K562 (cell line): ENCODE data around the gene AJM1. TPM values are rescaled to one million over a fixed set of nuclear protein-coding genes. Genes with fewer than 3 reads are reported as not detected.

Experiments
- CBX8 ChIP-seq: fragments of 200-600 bp; sonication (generic); IDR thresholded peaks from 2 replicates; pipeline ENCODE4 v1.6.1; 2012; ENCODE audit warnings: borderline replicate concordance, mixed run types, low read depth, mild to moderate bottlenecking, moderate library complexity, mixed read lengths, low read length, control low read depth, inconsistent platforms; ENCODE audit not compliant: poor library complexity, severe bottlenecking; ENCODE audit errors: extremely low read depth
- HDAC8 ChIP-seq: fragments of 450-650 bp; IDR thresholded peaks from 2 replicates; pipeline ENCODE4 v1.6.1; 2016; ENCODE audit warnings: mild to moderate bottlenecking, missing genetic modification characterization, moderate library complexity, missing compliant biosample characterization
- HMGN3 ChIP-seq: IDR thresholded peaks from 2 replicates; pipeline ENCODE4 v1.6.1; 2011; ENCODE audit warnings: borderline replicate concordance, low read depth, mild to moderate bottlenecking, mixed read lengths, low read length; ENCODE audit not compliant: insufficient read length; ENCODE audit errors: extremely low read depth
- HNRNPL ChIP-seq: fragments of 200-400 bp; formaldehyde crosslinking; IDR thresholded peaks from 2 replicates; pipeline ENCODE4 v1.6.1; 2017; ENCODE audit warnings: low read depth, mild to moderate bottlenecking, low read length
- KHSRP ChIP-seq: fragments of 450-650 bp; IDR thresholded peaks from 2 replicates; pipeline ENCODE4 v1.6.1; 2017
- KLF1 ChIP-seq: fragments of 450-650 bp; IDR thresholded peaks from 2 replicates; pipeline ENCODE4 v1.6.1; 2016; ENCODE audit warnings: missing genetic modification characterization, missing compliant biosample characterization
- PHB2 ChIP-seq: fragments of 450-650 bp; IDR thresholded peaks from 2 replicates; pipeline ENCODE4 v1.6.1; 2017; ENCODE audit warnings: low read depth
- RBM14 ChIP-seq: fragments of 200-400 bp; formaldehyde crosslinking; IDR thresholded peaks from 2 replicates; pipeline ENCODE4 v1.6.1; 2018; ENCODE audit warnings: low read depth, mild to moderate bottlenecking, low read length, moderate library complexity, borderline replicate concordance; ENCODE audit not compliant: insufficient read depth
- SAFB2 ChIP-seq: fragments of 200-400 bp; formaldehyde crosslinking; IDR thresholded peaks from 2 replicates; pipeline ENCODE4 v1.6.1; 2018; ENCODE audit warnings: borderline replicate concordance, low read length, low read depth, moderate library complexity; ENCODE audit not compliant: severe bottlenecking
- TEAD2 ChIP-seq: fragments of 450-650 bp; IDR thresholded peaks from 2 replicates; pipeline ENCODE4 v1.6.1; 2016; ENCODE audit warnings: missing genetic modification characterization, control low read depth, missing compliant biosample characterization
- TEAD4 ChIP-seq, 2 experiments: sonication (generic) in 1 of 2; formaldehyde crosslinking in 1 of 2; IDR thresholded peaks; 2 replicates each; pipeline versions ENCODE4 v1.6.1 to v1.8.0; 2012 to 2022; ENCODE audit warnings: borderline replicate concordance in 1 of 2, inconsistent platforms in 1 of 2, low read length in 1 of 2, mild to moderate bottlenecking in 1 of 2, missing genetic modification reagents in 1 of 2
- TRIM25 ChIP-seq: fragments of 450-650 bp; IDR thresholded peaks from 2 replicates; pipeline ENCODE4 v1.7.0; 2016; ENCODE audit warnings: borderline replicate concordance
- ZFP30 ChIP-seq: fragments of 250-450 bp; sonication (Bioruptor Pico); IDR thresholded peaks from 2 replicates; pipeline ENCODE4 v1.8.0; 2022; ENCODE audit warnings: moderate library complexity, mild to moderate bottlenecking, inconsistent platforms, borderline replicate concordance
- ZNF253 ChIP-seq: fragments of 250-450 bp; sonication (Bioruptor Pico); conservative IDR thresholded peaks from 2 replicates; pipeline ENCODE4 v1.6.1; 2021; ENCODE audit warnings: mild to moderate bottlenecking
- ZNF3 ChIP-seq: fragments of 250-450 bp; sonication (Bioruptor Pico); IDR thresholded peaks from 2 replicates; pipeline ENCODE4 v1.5.0; 2021; ENCODE audit warnings: mild to moderate bottlenecking, moderate library complexity
- polyA plus RNA-seq, 8 experiments: library from polyadenylated mRNA; depleted of rRNA in 4 of 8; stranded (reverse) in 5 of 8; unstranded in 3 of 8; fragments of >200 nt; fragmentation: Nextera tagmentation in 2 of 8; fragmentation: Illumina TruSeq in 1 of 8; extraction: Ambion mirVana in 2 of 8; extraction: Trizol in 1 of 8; gene quantifications; 2 replicates each; pipeline versions ENCODE4 v1.2.1 to v1.2.3, GENCODE V29; 2011 to 2014; ENCODE audit warnings: inconsistent platforms in 1 of 8, missing spikeins in 1 of 8
- total RNA-seq, 7 experiments: library from RNA; depleted of rRNA in 6 of 7; stranded (reverse); fragments of >200 nt in 6 of 7; fragmentation: Illumina TruSeq in 2 of 7; extraction: Trizol in 2 of 7; gene quantifications; 2 replicates each; pipeline versions ENCODE4 v1.2.1 to v1.2.3, GENCODE V29; 2011 to 2021; ENCODE audit warnings: low replicate concordance in 1 of 7
- TF ChIP-seq, protein P1 (sequence below), 2 experiments: fragments of 150-350 bp in 1 of 2; IDR thresholded peaks; 2 replicates each; pipeline ENCODE4 v1.6.1; 2012 to 2016; ENCODE audit warnings: low read depth in 2 of 2, low read length in 2 of 2, mild to moderate bottlenecking in 1 of 2, moderate library complexity in 1 of 2
- TF ChIP-seq, protein P2 (sequence below): fragments of 250-450 bp; sonication (Bioruptor Pico); IDR thresholded peaks from 2 replicates; pipeline ENCODE4 v1.4.0; 2020; ENCODE audit warnings: mild to moderate bottlenecking, moderate library complexity, borderline replicate concordance

Gene AJM1
- total and polyA plus RNA-seq, 9 of the 15 experiments (the other 6 are each of a cell fraction or from before 2014, with no cell fraction given) = 0.01 to 3.7 (median 0.65) TPM; not detected in 1

GRCh38 chr9:136849038-136849959, 7.0 kb downstream of the AJM1 start, which contains the start of gene PHPT1 (continued):
- TF ChIP-seq CBX8 (no peak), TEAD4 (IDR thresholded peaks at IDR 0.05; ENCODE audit: low read length) (0 out of 2 replicates have a peak, but pooled peaks have one; percentile 24), TEAD4 (CRISPR knock-in tag; IDR thresholded peaks at IDR 0.05; ENCODE audit: borderline replicate concordance) (no peak), ZNF3 (CRISPR knock-in tag) (no peak), ZNF253 (CRISPR knock-in tag) (no peak), ZFP30 (CRISPR knock-in tag) (no peak), HDAC8 (no peak), KLF1 (tag) (0 out of 2 replicates have a peak, but pooled peaks have one; percentile 23), HNRNPL (peak; percentile 88), HMGN3 (peak; percentile 88), TEAD2 (tag) (no peak), KHSRP (no peak), TRIM25 (no peak), RBM14 (no peak), PHB2 (no peak), SAFB2 (no peak)
- TF ChIP-seq, protein P1, sequence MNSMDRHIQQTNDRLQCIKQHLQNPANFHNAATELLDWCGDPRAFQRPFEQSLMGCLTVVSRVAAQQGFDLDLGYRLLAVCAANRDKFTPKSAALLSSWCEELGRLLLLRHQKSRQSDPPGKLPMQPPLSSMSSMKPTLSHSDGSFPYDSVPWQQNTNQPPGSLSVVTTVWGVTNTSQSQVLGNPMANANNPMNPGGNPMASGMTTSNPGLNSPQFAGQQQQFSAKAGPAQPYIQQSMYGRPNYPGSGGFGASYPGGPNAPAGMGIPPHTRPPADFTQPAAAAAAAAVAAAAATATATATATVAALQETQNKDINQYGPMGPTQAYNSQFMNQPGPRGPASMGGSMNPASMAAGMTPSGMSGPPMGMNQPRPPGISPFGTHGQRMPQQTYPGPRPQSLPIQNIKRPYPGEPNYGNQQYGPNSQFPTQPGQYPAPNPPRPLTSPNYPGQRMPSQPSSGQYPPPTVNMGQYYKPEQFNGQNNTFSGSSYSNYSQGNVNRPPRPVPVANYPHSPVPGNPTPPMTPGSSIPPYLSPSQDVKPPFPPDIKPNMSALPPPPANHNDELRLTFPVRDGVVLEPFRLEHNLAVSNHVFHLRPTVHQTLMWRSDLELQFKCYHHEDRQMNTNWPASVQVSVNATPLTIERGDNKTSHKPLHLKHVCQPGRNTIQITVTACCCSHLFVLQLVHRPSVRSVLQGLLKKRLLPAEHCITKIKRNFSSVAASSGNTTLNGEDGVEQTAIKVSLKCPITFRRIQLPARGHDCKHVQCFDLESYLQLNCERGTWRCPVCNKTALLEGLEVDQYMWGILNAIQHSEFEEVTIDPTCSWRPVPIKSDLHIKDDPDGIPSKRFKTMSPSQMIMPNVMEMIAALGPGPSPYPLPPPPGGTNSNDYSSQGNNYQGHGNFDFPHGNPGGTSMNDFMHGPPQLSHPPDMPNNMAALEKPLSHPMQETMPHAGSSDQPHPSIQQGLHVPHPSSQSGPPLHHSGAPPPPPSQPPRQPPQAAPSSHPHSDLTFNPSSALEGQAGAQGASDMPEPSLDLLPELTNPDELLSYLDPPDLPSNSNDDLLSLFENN (IDR thresholded peaks at IDR 0.05; ENCODE audit: low read depth in 2 of 2, low read length in 2 of 2) = no peak; a peak in 1 of 4 replicates
- TF ChIP-seq, protein P2, sequence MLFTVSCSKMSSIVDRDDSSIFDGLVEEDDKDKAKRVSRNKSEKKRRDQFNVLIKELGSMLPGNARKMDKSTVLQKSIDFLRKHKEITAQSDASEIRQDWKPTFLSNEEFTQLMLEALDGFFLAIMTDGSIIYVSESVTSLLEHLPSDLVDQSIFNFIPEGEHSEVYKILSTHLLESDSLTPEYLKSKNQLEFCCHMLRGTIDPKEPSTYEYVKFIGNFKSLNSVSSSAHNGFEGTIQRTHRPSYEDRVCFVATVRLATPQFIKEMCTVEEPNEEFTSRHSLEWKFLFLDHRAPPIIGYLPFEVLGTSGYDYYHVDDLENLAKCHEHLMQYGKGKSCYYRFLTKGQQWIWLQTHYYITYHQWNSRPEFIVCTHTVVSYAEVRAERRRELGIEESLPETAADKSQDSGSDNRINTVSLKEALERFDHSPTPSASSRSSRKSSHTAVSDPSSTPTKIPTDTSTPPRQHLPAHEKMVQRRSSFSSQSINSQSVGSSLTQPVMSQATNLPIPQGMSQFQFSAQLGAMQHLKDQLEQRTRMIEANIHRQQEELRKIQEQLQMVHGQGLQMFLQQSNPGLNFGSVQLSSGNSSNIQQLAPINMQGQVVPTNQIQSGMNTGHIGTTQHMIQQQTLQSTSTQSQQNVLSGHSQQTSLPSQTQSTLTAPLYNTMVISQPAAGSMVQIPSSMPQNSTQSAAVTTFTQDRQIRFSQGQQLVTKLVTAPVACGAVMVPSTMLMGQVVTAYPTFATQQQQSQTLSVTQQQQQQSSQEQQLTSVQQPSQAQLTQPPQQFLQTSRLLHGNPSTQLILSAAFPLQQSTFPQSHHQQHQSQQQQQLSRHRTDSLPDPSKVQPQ (CRISPR knock-in tag) = no peak
